OCI-LY1 (cell line): Measurements from ENCODE around the gene MYBBP1A.
"Not testable (repeated sequence)": the region's sequence is repeated elsewhere in the genome, so short reads cannot be mapped to it uniquely, and the experiment has no call there.

ENCODE experiments used
- H2AFZ ChIP-seq: fragments of 200-600 bp; sonication (generic), shearing (Covaris generic); 2 replicates; pipeline ENCODE4 v1.6.0; 2014; ENCODE audit warnings: antibody characterized with exemption, mild to moderate bottlenecking, low read length
- H3F3A ChIP-seq: fragments of 200-600 bp; sonication (generic), shearing (Covaris generic); 2 replicates; pipeline ENCODE4 v1.6.0; 2014; ENCODE audit warnings: mild to moderate bottlenecking, antibody characterized with exemption, low read length, moderate library complexity; ENCODE audit not compliant: insufficient read depth
- H3K27ac ChIP-seq: fragments of 200-600 bp; sonication (generic); 2 replicates; pipeline ENCODE4 v1.5.1; 2014; ENCODE audit warnings: low read length, mixed run types, mild to moderate bottlenecking, low read depth; ENCODE audit not compliant: poor library complexity, severe bottlenecking
- H3K27me3 ChIP-seq: fragments of 200-600 bp; sonication (generic); 2 replicates; pipeline ENCODE4 v1.6.0; 2014; ENCODE audit warnings: antibody characterized with exemption, mild to moderate bottlenecking, low read length, moderate library complexity; ENCODE audit not compliant: insufficient read depth
- H3K36me3 ChIP-seq: fragments of 200-600 bp; sonication (generic); 2 replicates; pipeline ENCODE4 v1.6.1; 2014; ENCODE audit warnings: mild to moderate bottlenecking, antibody characterized with exemption, low read length, moderate library complexity, mixed read lengths; ENCODE audit not compliant: insufficient read depth
- H3K4me1 ChIP-seq: fragments of 200-600 bp; sonication (generic); 2 replicates; pipeline ENCODE4 v1.5.1; 2014; ENCODE audit warnings: mild to moderate bottlenecking, low read length, moderate library complexity; ENCODE audit not compliant: insufficient read depth, severe bottlenecking
- H3K4me2 ChIP-seq: fragments of 200-600 bp; sonication (generic), shearing (Covaris generic); 2 replicates; pipeline ENCODE4 v1.6.1; 2014; ENCODE audit warnings: low read length
- H3K4me3 ChIP-seq: fragments of 200-600 bp; sonication (generic); 2 replicates; pipeline ENCODE4 v1.5.1; 2014; ENCODE audit warnings: low read length, low read depth, mild to moderate bottlenecking, mixed read lengths; ENCODE audit not compliant: poor library complexity, severe bottlenecking
- H3K79me2 ChIP-seq: fragments of 200-600 bp; shearing (Covaris generic); 2 replicates; pipeline ENCODE4 v1.6.1; 2016; ENCODE audit warnings: mixed run types, low read length, mixed read lengths; ENCODE audit not compliant: insufficient read depth
- H3K9ac ChIP-seq: fragments of 200-600 bp; sonication (generic), shearing (Covaris generic); 2 replicates; pipeline ENCODE4 v1.6.1; 2014; ENCODE audit warnings: mild to moderate bottlenecking, low read length, mixed read lengths
- H3K9me2 ChIP-seq: fragments of 200-600 bp; sonication (generic), shearing (Covaris generic); 2 replicates; pipeline ENCODE4 v1.6.1; 2014; ENCODE audit warnings: low read depth, mild to moderate bottlenecking, low read length, mixed read lengths
- H3K9me3 ChIP-seq: fragments of 200-600 bp; shearing (Covaris generic); 2 replicates; pipeline ENCODE4 v1.6.1; 2014; ENCODE audit warnings: low read length, mixed read lengths
- H4K20me1 ChIP-seq: fragments of 200-600 bp; sonication (generic), shearing (Covaris generic); 2 replicates; pipeline ENCODE4 v1.6.0; 2016; ENCODE audit warnings: mild to moderate bottlenecking, low read length; ENCODE audit not compliant: insufficient read depth
- CTCF ChIP-seq: fragments of 200-600 bp; sonication (generic), shearing (Covaris generic); IDR thresholded peaks from 2 replicates; pipeline ENCODE4 v1.5.1; 2017; ENCODE audit warnings: mild to moderate bottlenecking, antibody characterized with exemption, low read length, moderate library complexity, mixed read lengths
- EZH2 ChIP-seq: fragments of 200-600 bp; sonication (generic), shearing (Covaris generic); IDR thresholded peaks from 2 replicates; pipeline ENCODE4 v1.8.0; 2017; ENCODE audit warnings: borderline replicate concordance, mixed run types, mild to moderate bottlenecking, antibody characterized with exemption, low read length, moderate library complexity, mixed read lengths

The MYBBP1A gene

GRCh38 chr17:4591529-4591928, 36.3 kb upstream of the MYBBP1A start:
- no peak overlapping the region for H3K9ac ChIP-seq
- no peaks in the 10 kb centered on the region for H3F3A ChIP-seq
- no peaks in the 10 kb centered on the region for H3K36me3 ChIP-seq
- H3K4me3 ChIP-seq = no peak overlapping the region
- H3K79me2 ChIP-seq = no peaks in the 10 kb centered on the region
- H3K27me3 ChIP-seq = peaks cover 20% of the 10 kb centered on the region; the same call in 1 of the 2 replicates
- H3K4me2 ChIP-seq = no peak overlapping the region
- H3K9me2 ChIP-seq = no peaks in the 10 kb centered on the region
- H3K4me1 ChIP-seq = no peaks in the 10 kb centered on the region
- no peak overlapping the region for H3K27ac ChIP-seq
- no peak for TF ChIP-seq CTCF
- no peak for TF ChIP-seq EZH2
- H4K20me1 ChIP-seq = no peaks in the 10 kb centered on the region
- H3K9me3 ChIP-seq = no peaks in the 10 kb centered on the region
- no peak overlapping the region for H2AFZ ChIP-seq

- TF ChIP-seq EZH2 (no peak), CTCF (no peak)
- H3K4me2 ChIP-seq = no peak overlapping the region
- H4K20me1 ChIP-seq = no peaks in the 10 kb centered on the region
- H3K4me1 ChIP-seq = no peaks in the 10 kb centered on the region
- H3K9ac ChIP-seq = no peak overlapping the region
- no peak overlapping the region for H2AFZ ChIP-seq
- H3K9me3 ChIP-seq = no peaks in the 10 kb centered on the region
- H3K36me3 ChIP-seq = no peaks in the 10 kb centered on the region
- peaks cover 20% of the 10 kb centered on the region; the same call in 1 of the 2 replicates for H3K27me3 ChIP-seq
- H3K27ac ChIP-seq = no peak overlapping the region
- no peaks in the 10 kb centered on the region for H3F3A ChIP-seq
- H3K4me3 ChIP-seq = no peak overlapping the region
- no peaks in the 10 kb centered on the region for H3K9me2 ChIP-seq
- no peaks in the 10 kb centered on the region for H3K79me2 ChIP-seq
Measured at GRCh38 chr17:4590981-4591453, 35.8 kb upstream of the MYBBP1A start.

- not testable (repeated sequence) for H2AFZ ChIP-seq, H4K20me1 ChIP-seq, H3F3A ChIP-seq, H3K4me3 ChIP-seq, H3K27ac ChIP-seq, H3K9me3 ChIP-seq, H3K4me2 ChIP-seq, H3K4me1 ChIP-seq, H3K79me2 ChIP-seq, H3K9me2 ChIP-seq, H3K36me3 ChIP-seq, H3K9ac ChIP-seq
- peaks cover 20% of the 10 kb centered on the region; the same call in 1 of the 2 replicates for H3K27me3 ChIP-seq
Measured at GRCh38 chr17:4590042-4590441, 34.9 kb upstream of the MYBBP1A start.

GRCh38 chr17:4588898-4589625, 33.9 kb upstream of the MYBBP1A start:
- H3K4me2 ChIP-seq = no peak overlapping the region
- no peak overlapping the region for H3K9ac ChIP-seq

More at GRCh38 chr17:4588898-4589625, 33.9 kb upstream of the MYBBP1A start:
- peaks cover 20% of the 10 kb centered on the region; the same call in 1 of the 2 replicates for H3K27me3 ChIP-seq
- H3K36me3 ChIP-seq = no peaks in the 10 kb centered on the region
- H3F3A ChIP-seq = no peaks in the 10 kb centered on the region
- no peaks in the 10 kb centered on the region for H3K79me2 ChIP-seq
- H4K20me1 ChIP-seq = no peaks in the 10 kb centered on the region
- H3K4me1 ChIP-seq = no peaks in the 10 kb centered on the region
- TF ChIP-seq CTCF = no peak
- no peak for TF ChIP-seq EZH2
- no peak overlapping the region for H3K4me3 ChIP-seq
- H3K9me3 ChIP-seq = no peaks in the 10 kb centered on the region
- H2AFZ ChIP-seq = no peak overlapping the region
- H3K9me2 ChIP-seq = no peaks in the 10 kb centered on the region
- H3K27ac ChIP-seq = no peak overlapping the region
